Nephron (organoid): Measurements from ENCODE around the gene UST.

Experiments used
- H3K27ac Mint-ChIP-seq, 3 experiments: 2 replicates each; pipeline ENCODE4 v1.8.0; 2020; ENCODE audit warnings: mixed read lengths in 3 of 3, mild to moderate bottlenecking in 2 of 3, moderate library complexity in 1 of 3
- H3K27me3 Mint-ChIP-seq: 2 replicates; pipeline ENCODE4 v1.8.0; 2021; ENCODE audit warnings: low read depth, mild to moderate bottlenecking, moderate library complexity, mixed read lengths
- H3K36me3 Mint-ChIP-seq: 2 replicates; pipeline ENCODE4 v1.8.0; 2020; ENCODE audit warnings: low read depth, mixed read lengths
- H3K4me1 Mint-ChIP-seq: 2 replicates; pipeline ENCODE4 v1.8.0; 2020; ENCODE audit warnings: mixed read lengths
- H3K4me3 Mint-ChIP-seq, 3 experiments: 2 replicates each; pipeline ENCODE4 v1.8.0; 2020; ENCODE audit warnings: mild to moderate bottlenecking in 3 of 3, mixed read lengths in 3 of 3, moderate library complexity in 2 of 3
- H3K9me3 Mint-ChIP-seq: 2 replicates; pipeline ENCODE4 v1.8.0; 2020; ENCODE audit warnings: mixed read lengths
- CTCF ChIP-seq, 3 experiments: fragments of 200-600 bp; sonication (generic); IDR thresholded peaks; one replicate each; pipeline ENCODE4 v1.5.0; 2021; ENCODE audit warnings: antibody characterized with exemption in 3 of 3; ENCODE audit not compliant: unreplicated experiment in 3 of 3

UST gene

GRCh38 chr6:148947621-148948444 is 201.0 kb downstream of the UST start:
- H3K4me3 Mint-ChIP-seq = no peak overlapping the region
- H3K27me3 Mint-ChIP-seq = no peaks in the 10 kb centered on the region
- peak; percentile 86 to 90 (median 88) for TF ChIP-seq CTCF (IDR thresholded peaks at IDR 0.05; ENCODE audit: unreplicated experiment in 3 of 3)
- peak overlapping the region in 2 of 3 experiments; percentile 16 to 21 for H3K27ac Mint-ChIP-seq
- peaks cover 50% of the 10 kb centered on the region for H3K4me1 Mint-ChIP-seq
- H3K36me3 Mint-ChIP-seq = no peaks in the 10 kb centered on the region
- H3K9me3 Mint-ChIP-seq = no peaks in the 10 kb centered on the region

GRCh38 chr6:148951662-148952061 is 204.8 kb downstream of the UST start:
- no peaks in the 10 kb centered on the region for H3K27me3 Mint-ChIP-seq
- peaks cover 12% of the 10 kb centered on the region for H3K36me3 Mint-ChIP-seq
- peak overlapping the region in 2 of 3 experiments; percentile 32 to 74 for H3K27ac Mint-ChIP-seq
- no peak for TF ChIP-seq CTCF (IDR thresholded peaks at IDR 0.05; ENCODE audit: unreplicated experiment in 3 of 3)
- peaks cover 41% of the 10 kb centered on the region for H3K4me1 Mint-ChIP-seq
- peaks cover 3% of the 10 kb centered on the region for H3K9me3 Mint-ChIP-seq
- H3K4me3 Mint-ChIP-seq = no peak overlapping the region

- H3K27ac Mint-ChIP-seq = peak overlapping the region; percentile 70 to 89 (median 74)
- H3K4me3 Mint-ChIP-seq = no peak overlapping the region
- H3K4me1 Mint-ChIP-seq = peaks cover 40% of the 10 kb centered on the region
- no peak for TF ChIP-seq CTCF (IDR thresholded peaks at IDR 0.05; ENCODE audit: unreplicated experiment in 3 of 3)
- H3K27me3 Mint-ChIP-seq = no peaks in the 10 kb centered on the region
- H3K9me3 Mint-ChIP-seq = peaks cover 3% of the 10 kb centered on the region
- peaks cover 13% of the 10 kb centered on the region for H3K36me3 Mint-ChIP-seq
These were observed 205.6 kb downstream of the UST start for GRCh38 chr6:148952147-148953035.

- H3K9me3 Mint-ChIP-seq = peaks cover 3% of the 10 kb centered on the region
- peaks cover 4% of the 10 kb centered on the region for H3K27me3 Mint-ChIP-seq
- peaks cover 40% of the 10 kb centered on the region for H3K4me1 Mint-ChIP-seq
- H3K4me3 Mint-ChIP-seq = no peak overlapping the region
- no peak overlapping the region for H3K27ac Mint-ChIP-seq
- peaks cover 13% of the 10 kb centered on the region for H3K36me3 Mint-ChIP-seq
- no peak for TF ChIP-seq CTCF (IDR thresholded peaks at IDR 0.05; ENCODE audit: unreplicated experiment in 3 of 3)
These were observed 207.6 kb downstream of the UST start for GRCh38 chr6:148954461-148954860.

GRCh38 chr6:148954934-148955333 is 208.1 kb downstream of the UST start:
- Mint-ChIP-seq H3K27me3 (peaks cover 4% of the 10 kb centered on the region), H3K4me3 (no peak overlapping the region), H3K9me3 (peaks cover 3% of the 10 kb centered on the region), H3K36me3 (peaks cover 13% of the 10 kb centered on the region), H3K27ac (no peak overlapping the region), H3K4me1 (peaks cover 44% of the 10 kb centered on the region)
- no peak for TF ChIP-seq CTCF (IDR thresholded peaks at IDR 0.05; ENCODE audit: unreplicated experiment in 3 of 3)
